GM08714 (cell line): Measurements from ENCODE around the gene AKT3.

Source experiments
- H3K4me3 ChIP-seq: fragments of 200-500 bp; sonication (Bioruptor generic); 2 replicates; pipeline ENCODE4 v1.5.1; 2014; ENCODE audit warnings: mild to moderate bottlenecking, low read length, inconsistent platforms
- ZNF274 ChIP-seq: IDR thresholded peaks from 2 replicates; pipeline ENCODE4 v1.6.1; 2012; ENCODE audit warnings: mild to moderate bottlenecking, low read depth, low read length

Gene AKT3

GRCh38 chr1:243482141-243483022, 367.7 kb downstream of the AKT3 start:
- no peak for TF ChIP-seq ZNF274
- H3K4me3 ChIP-seq: peak overlapping the region; percentile 9; the same call in 1 of the 2 replicates

DNA sequence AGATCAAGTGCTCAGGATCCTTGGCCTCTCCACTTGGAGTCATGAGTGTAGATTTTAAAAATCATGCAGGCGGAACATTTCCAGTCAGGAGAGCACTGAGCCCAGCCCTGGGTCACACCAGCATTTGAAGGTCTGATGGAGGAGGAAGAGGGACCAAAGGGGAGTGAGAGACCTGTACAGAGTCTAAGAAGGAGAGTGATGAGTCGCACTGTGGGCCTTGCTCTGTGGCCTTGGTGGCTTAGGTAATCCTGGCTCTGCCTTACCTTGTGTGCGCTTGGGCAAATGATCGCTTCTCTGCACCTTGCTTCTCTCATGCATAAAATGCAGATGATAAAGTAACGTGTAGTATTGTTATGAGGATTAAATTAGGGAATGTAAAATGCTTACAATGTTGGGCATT, 368.9 kb downstream of the AKT3 start:
- no peak for TF ChIP-seq ZNF274
- no peak overlapping the region for H3K4me3 ChIP-seq

GRCh38 chr1:243477731-243478290, 372.2 kb downstream of the AKT3 start:
- TF ChIP-seq ZNF274: no peak
- H3K4me3 ChIP-seq: no peak overlapping the region

- TF ChIP-seq ZNF274: no peak
- H3K4me3 ChIP-seq: no peak overlapping the region
These were observed 374.1 kb downstream of the AKT3 start for GRCh38 chr1:243475966-243476365.

- no peak overlapping the region for H3K4me3 ChIP-seq
- TF ChIP-seq ZNF274: no peak
These were observed 375.1 kb downstream of the AKT3 start for GRCh38 chr1:243474906-243475305.

DNA sequence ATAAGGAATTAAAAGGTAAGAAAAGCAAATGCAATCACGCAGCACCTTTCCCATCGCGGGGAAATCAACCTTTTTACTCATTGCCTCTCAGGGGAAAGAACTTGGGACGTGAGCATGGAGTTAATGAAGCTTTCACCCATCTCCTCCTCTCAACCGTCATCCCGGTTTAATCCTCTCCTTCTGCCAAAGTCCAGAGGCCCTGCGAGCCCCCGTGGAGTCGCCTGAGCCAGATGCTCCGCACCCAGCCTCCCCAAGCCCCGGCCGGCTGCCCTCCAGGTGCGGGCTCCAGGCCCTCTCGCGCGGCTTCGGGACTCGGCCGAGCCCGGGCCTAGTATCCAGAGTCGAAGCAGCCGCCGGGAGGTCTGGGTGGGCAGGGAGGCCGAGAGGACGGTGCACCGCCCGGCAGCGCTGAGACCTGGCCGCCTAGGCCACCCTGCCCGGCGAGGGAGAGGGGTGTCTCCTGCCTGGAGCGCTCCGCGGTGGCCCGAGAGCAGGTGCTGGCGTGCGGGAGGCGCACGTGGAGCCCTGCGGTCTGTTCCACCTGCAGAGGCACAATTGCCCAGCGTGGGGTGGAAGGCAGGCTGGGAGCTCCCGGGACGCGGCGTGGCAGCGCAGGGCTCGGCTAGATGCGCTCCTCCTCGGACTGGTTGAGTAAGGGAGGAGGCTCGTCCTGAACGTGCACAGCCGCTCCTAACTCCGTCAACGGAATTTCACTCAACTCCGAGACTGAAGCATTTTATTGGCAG, 375.7 kb downstream of the AKT3 start:
- H3K4me3 ChIP-seq: no peak overlapping the region
- no peak for TF ChIP-seq ZNF274

DNA sequence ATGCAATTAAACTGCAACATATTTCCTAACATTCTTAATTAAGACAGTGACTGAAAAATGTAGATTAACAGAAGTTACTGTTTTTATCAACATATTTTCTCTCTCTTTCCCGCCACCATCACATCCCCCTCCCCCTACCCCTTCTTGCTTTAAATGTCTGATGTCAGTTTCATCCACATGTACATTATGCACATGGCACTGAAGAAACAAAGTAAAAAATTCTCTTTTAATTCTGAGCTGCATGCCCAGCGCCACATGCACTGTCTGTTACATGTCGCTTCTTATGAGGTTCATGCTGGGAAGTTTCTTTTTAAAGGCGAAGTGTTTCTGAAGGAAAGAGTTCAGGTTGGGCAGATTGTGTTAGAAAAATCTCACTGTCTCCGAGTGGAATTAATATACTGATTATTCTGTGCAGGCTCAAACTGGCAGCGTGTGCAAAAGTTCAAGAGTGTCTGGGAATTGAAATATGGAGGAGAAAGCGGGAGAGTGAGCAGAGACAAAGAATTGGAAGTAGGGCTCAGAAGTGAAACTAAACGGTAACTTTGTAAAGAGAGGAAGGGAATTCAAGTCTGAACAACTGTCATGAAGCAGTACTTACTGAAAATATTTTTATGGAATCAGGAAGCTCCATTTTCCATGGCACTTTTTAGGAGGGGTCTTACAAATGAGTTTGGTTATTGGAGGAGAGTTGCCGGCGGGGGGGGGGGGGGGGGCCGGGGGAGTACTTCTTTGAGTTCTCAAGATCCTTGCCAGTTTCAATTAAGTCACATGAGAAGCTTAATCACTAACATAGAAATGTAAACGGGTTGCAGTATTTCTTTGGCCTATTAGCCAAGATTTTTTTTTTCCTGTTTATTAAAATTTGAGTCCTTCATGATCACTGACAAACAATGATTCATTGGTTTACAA, 376.6 kb downstream of the AKT3 start:
- no peak for TF ChIP-seq ZNF274
- H3K4me3 ChIP-seq: peak overlapping the region; percentile 68

- no peak for TF ChIP-seq ZNF274
- H3K4me3 ChIP-seq: peak overlapping the region; percentile 47; the same call in 1 of the 2 replicates
These were observed 378.0 kb downstream of the AKT3 start for GRCh38 chr1:243471754-243472745.

DNA sequence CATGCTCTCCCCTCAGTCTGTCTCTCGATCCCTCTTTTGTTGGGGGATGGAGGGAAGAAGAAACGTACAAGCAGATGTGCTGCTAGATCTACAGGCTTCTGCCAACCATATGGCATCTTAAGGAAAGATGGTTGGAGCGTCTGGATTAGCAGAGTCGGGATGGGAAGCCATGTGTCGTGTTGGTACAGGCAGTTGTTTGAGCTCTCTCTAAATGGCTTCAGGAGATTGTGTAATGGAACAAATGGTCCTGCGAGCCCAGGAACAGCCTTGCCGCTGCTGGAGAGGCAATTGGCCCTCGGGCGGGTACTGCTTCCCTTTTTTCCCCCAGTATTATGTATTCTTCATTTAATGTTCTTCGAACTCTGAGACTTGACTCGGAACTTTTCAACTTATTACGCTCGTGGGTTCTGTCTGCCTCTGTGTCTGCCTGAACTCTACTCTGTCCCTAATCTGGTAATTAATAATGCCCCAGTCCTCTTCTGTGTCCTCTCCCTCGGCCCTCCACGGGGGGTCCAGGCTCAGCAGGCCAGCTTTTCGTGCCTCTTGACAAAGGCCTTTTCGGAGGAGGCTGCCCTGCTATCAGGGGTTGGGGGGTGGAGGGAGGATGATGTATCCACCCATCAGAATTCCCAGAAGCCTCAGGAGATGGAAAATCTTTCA, 378.9 kb downstream of the AKT3 start:
- no peak for TF ChIP-seq ZNF274
- H3K4me3 ChIP-seq: no peak overlapping the region

GRCh38 chr1:243470502-243470901, 379.5 kb downstream of the AKT3 start:
- TF ChIP-seq ZNF274: no peak
- H3K4me3 ChIP-seq: no peak overlapping the region

GRCh38 chr1:243469497-243469896, 380.5 kb downstream of the AKT3 start:
- TF ChIP-seq ZNF274: no peak

GRCh38 chr1:243465738-243466137, 384.3 kb downstream of the AKT3 start:
- H3K4me3 ChIP-seq: no peak overlapping the region
- no peak for TF ChIP-seq ZNF274

More at GRCh38 chr1:243469497-243469896, 380.5 kb downstream of the AKT3 start:
- H3K4me3 ChIP-seq: no peak overlapping the region
